ENCODE results near the gene PAGE4.

GRCh38 chrX:49880668-49881067, 51.6 kb downstream of the PAGE4 start:
- TF ChIP-seq ARNT (IDR thresholded peaks at IDR 0.05) (no peak), TARDBP (IDR thresholded peaks at IDR 0.05) (no peak), CTBP1 (IDR thresholded peaks at IDR 0.05; ENCODE audit: borderline replicate concordance) (no peak), FOXM1 (IDR thresholded peaks at IDR 0.05; ENCODE audit: borderline replicate concordance) (no peak), NFRKB (IDR thresholded peaks at IDR 0.05) (no peak), FOXA1 (IDR thresholded peaks at IDR 0.05) (no peak), SP1 (IDR thresholded peaks at IDR 0.05) (no peak), L3MBTL2 (conservative IDR thresholded peaks at IDR 0.05) (no peak), SUZ12 (IDR thresholded peaks at IDR 0.05) (no peak), PKNOX1 (IDR thresholded peaks at IDR 0.05) (no peak)
